ENCODE measurements around the gene KRTAP20-2. TPM values are rescaled to one million over a fixed set of nuclear protein-coding genes. Genes with fewer than 3 reads are reported as not detected.

KRTAP20-2 gene
- total RNA-seq, 2 experiments from 2014 or later = not detected

GRCh38 chr21:30623362-30623761, 11.6 kb upstream of the KRTAP20-2 start:
- Histone ChIP-seq H3K4me1 (ENCODE audit: insufficient read depth, low read length) (no peaks in the 10 kb centered on the region), H3K36me3 (ENCODE audit: insufficient read depth, low read length) (no peaks in the 10 kb centered on the region), H3K9me3 (ENCODE audit: control insufficient read depth in 1 of 2, insufficient read depth in 1 of 2, low read length in 2 of 2) (peaks cover 0 to 4% of the 10 kb centered on the region in 2 experiments), H3K4me3 (ENCODE audit: low read length) (no peak overlapping the region), H3K27ac (ENCODE audit: low read depth in 1 of 2, low read length in 2 of 2) (no peak overlapping the region), H3K27me3 (ENCODE audit: control insufficient read depth in 1 of 2, insufficient read depth in 2 of 2, low read length in 2 of 2) (no peaks in the 10 kb centered on the region)
- H3K9me3 Mint-ChIP-seq = peaks cover 3% of the 10 kb centered on the region
- intact Hi-C loops (cut with DNase I, micrococcal nuclease) = no loop called here
- H3K36me3 Mint-ChIP-seq (ENCODE audit: low read depth) = no peaks in the 10 kb centered on the region
- ChIA-PET POLR2A (no interaction called here), CTCF (interaction anchor here (0.9 kb wide), 1 partner anchor 15 kb away, joined by 3 read pairs; no protein-coding TSS in a partner anchor)
- DNase-seq = no peak
- no peak for TF ChIP-seq CTCF (IDR thresholded peaks at IDR 0.05)
- no peak overlapping the region for H3K27ac Mint-ChIP-seq
- H3K4me3 Mint-ChIP-seq = no peak overlapping the region
- no peaks in the 10 kb centered on the region for H3K4me1 Mint-ChIP-seq (ENCODE audit: low read depth)
- H3K27me3 Mint-ChIP-seq = peaks cover 4% of the 10 kb centered on the region
- ATAC-seq (ENCODE audit: poor library complexity) = no peak

DNA sequence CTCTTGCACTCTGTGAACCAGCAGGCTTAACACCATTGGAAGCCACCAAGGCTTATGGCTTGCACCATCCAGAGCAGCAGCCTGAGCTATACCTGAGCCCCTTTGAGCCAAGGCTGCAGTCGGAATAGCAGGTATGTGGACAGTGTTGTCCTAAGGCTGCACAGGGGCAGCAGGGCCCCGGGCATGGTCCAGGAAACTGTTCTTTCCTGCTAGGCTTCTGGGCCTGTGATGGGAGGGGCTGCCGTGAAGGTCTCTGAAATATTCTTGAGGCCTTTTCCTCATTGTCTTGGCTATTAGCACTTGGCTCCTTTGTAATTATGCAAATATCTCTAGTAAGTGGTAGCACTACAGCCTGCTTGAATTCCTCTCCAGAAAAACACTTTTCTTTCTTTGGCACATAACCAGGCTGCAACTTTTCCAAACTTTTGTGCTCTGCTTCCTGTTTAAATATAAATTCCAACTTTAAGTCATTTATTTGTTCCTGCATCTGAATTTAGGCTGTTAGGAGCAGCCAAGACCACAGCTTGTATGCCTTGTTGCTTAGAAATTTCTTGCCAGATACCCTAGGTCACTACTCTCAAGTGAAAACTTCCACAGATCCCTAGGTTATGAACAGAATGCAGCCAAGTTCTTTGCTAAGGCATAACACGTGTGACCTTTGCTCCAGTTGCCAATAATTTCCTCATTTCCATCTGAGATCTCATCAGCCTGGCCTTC, 9.4 kb upstream of the KRTAP20-2 start:
- no peaks in the 10 kb centered on the region for H3K36me3 Mint-ChIP-seq (ENCODE audit: low read depth)
- H3K9me3 Mint-ChIP-seq = peaks cover 3% of the 10 kb centered on the region
- no peaks in the 10 kb centered on the region for H3K4me1 ChIP-seq (ENCODE audit: insufficient read depth, low read length)
- no peaks in the 10 kb centered on the region for H3K36me3 ChIP-seq (ENCODE audit: insufficient read depth, low read length)
- ChIA-PET CTCF (no interaction called here), POLR2A (no interaction called here)
- peaks cover 4% of the 10 kb centered on the region for H3K27me3 Mint-ChIP-seq
- intact Hi-C loops (cut with DNase I, micrococcal nuclease) = no loop called here
- ATAC-seq (ENCODE audit: poor library complexity) = no peak
- H3K9me3 ChIP-seq (ENCODE audit: control insufficient read depth in 1 of 2, insufficient read depth in 1 of 2, low read length in 2 of 2) = peaks cover 0 to 4% of the 10 kb centered on the region in 2 experiments
- no peaks in the 10 kb centered on the region for H3K4me1 Mint-ChIP-seq (ENCODE audit: low read depth)
- no peak overlapping the region for H3K4me3 ChIP-seq (ENCODE audit: low read length)
- H3K27me3 ChIP-seq (ENCODE audit: control insufficient read depth in 1 of 2, insufficient read depth in 2 of 2, low read length in 2 of 2) = no peaks in the 10 kb centered on the region
- TF ChIP-seq CTCF (IDR thresholded peaks at IDR 0.05) = no peak
- H3K27ac Mint-ChIP-seq = no peak overlapping the region
- no peak overlapping the region for H3K27ac ChIP-seq (ENCODE audit: low read depth in 1 of 2, low read length in 2 of 2)
- no peak for DNase-seq
- H3K4me3 Mint-ChIP-seq = no peak overlapping the region

DNA sequence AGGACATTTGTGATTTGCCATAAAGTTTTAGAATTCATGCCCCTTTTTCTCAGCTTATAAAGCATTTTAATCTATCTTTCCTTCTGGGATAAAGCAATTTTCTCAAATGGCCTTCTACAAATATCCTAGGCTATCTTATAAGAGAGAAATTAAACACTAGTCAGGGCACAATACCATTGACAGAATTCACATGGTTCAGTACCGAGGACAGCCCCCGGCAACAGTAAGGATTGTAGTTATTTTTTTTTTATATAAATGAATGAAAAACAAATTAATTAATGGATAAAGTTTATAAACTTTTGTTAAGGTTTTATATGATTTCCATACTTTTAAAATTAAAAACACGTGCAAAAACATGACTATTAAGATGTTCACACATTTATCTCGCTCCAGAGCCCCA, 6.9 kb upstream of the KRTAP20-2 start:
- peaks cover 3% of the 10 kb centered on the region for H3K9me3 Mint-ChIP-seq
- ATAC-seq (ENCODE audit: poor library complexity) (no peak), DNase-seq (no peak)
- peaks cover 3% of the 10 kb centered on the region for H3K27me3 Mint-ChIP-seq
- intact Hi-C loops (cut with DNase I, micrococcal nuclease) = no loop called here
- peaks cover 0 to 4% of the 10 kb centered on the region in 2 experiments for H3K9me3 ChIP-seq (ENCODE audit: control insufficient read depth in 1 of 2, insufficient read depth in 1 of 2, low read length in 2 of 2)
- no peak overlapping the region for H3K27ac ChIP-seq (ENCODE audit: low read depth in 1 of 2, low read length in 2 of 2)
- no peak overlapping the region for H3K4me3 Mint-ChIP-seq
- ChIA-PET CTCF (no interaction called here), POLR2A (no interaction called here)
- H3K36me3 Mint-ChIP-seq (ENCODE audit: low read depth) = no peaks in the 10 kb centered on the region
- no peaks in the 10 kb centered on the region for H3K4me1 Mint-ChIP-seq (ENCODE audit: low read depth)
- no peak for TF ChIP-seq CTCF (IDR thresholded peaks at IDR 0.05)
- H3K4me3 ChIP-seq (ENCODE audit: low read length) = no peak overlapping the region
- no peaks in the 10 kb centered on the region for H3K36me3 ChIP-seq (ENCODE audit: insufficient read depth, low read length)
- no peaks in the 10 kb centered on the region for H3K27me3 ChIP-seq (ENCODE audit: control insufficient read depth in 1 of 2, insufficient read depth in 2 of 2, low read length in 2 of 2)
- no peaks in the 10 kb centered on the region for H3K4me1 ChIP-seq (ENCODE audit: insufficient read depth, low read length)
- H3K27ac Mint-ChIP-seq = no peak overlapping the region
